ENCODE data around the gene RGS17.
A peak's percentile ranks its signal among the peaks of the same experiment; 100 is the strongest.
"Not testable (repeated sequence)": the region's sequence is repeated elsewhere in the genome, so short reads cannot be mapped to it uniquely, and the experiment has no call there.

RGS17 gene

GRCh38 chr6:153032255-153032882 is 98.7 kb downstream of the RGS17 start:
- no peak for DNase-seq (ENCODE audit: low spot score)

- DNase-seq (ENCODE audit: low spot score) = no peak
Measured at GRCh38 chr6:153031335-153031955, 99.6 kb downstream of the RGS17 start.

- DNase-seq (ENCODE audit: low spot score) = no peak
Measured at GRCh38 chr6:153028963-153029362, 102.1 kb downstream of the RGS17 start.

GRCh38 chr6:153028286-153028685 is 102.8 kb downstream of the RGS17 start:
- no peak for DNase-seq (ENCODE audit: low spot score)

- no peak for DNase-seq (ENCODE audit: low spot score)
Measured at GRCh38 chr6:153027480-153027879, 103.6 kb downstream of the RGS17 start.

GRCh38 chr6:153024709-153025017 is 106.4 kb downstream of the RGS17 start:
- DNase-seq (ENCODE audit: low spot score) = no peak

GRCh38 chr6:153023977-153024708 is 106.9 kb downstream of the RGS17 start:
- DNase-seq (ENCODE audit: low spot score) = peak; percentile 55

GRCh38 chr6:153018355-153018754 is 112.7 kb downstream of the RGS17 start:
- no peak for DNase-seq (ENCODE audit: low spot score)

GRCh38 chr6:153016846-153017245 is 114.2 kb downstream of the RGS17 start:
- no peak for DNase-seq (ENCODE audit: low spot score)

- DNase-seq (ENCODE audit: low spot score) = no peak
Measured at GRCh38 chr6:153015094-153015640, 115.9 kb downstream of the RGS17 start.

GRCh38 chr6:153013438-153013837 is 117.6 kb downstream of the RGS17 start:
- DNase-seq (ENCODE audit: low spot score) = no peak

- DNase-seq (ENCODE audit: low spot score) = no peak
Measured at GRCh38 chr6:153012856-153013255, 118.2 kb downstream of the RGS17 start.

- DNase-seq (ENCODE audit: low spot score) = no peak
Measured at GRCh38 chr6:153003366-153003690, 127.8 kb downstream of the RGS17 start.

GRCh38 chr6:153002613-153003365 is 128.3 kb downstream of the RGS17 start, which contains the start of gene MTRF1L:
MTRF1L (minus strand) TSS chr6:153002709; CDS start chr6:153002685, 24 bp downstream.
- DNase-seq (ENCODE audit: low spot score) = peak; percentile 83

- no peak for DNase-seq (ENCODE audit: low spot score)
Measured at GRCh38 chr6:153001767-153002612, 129.1 kb downstream of the RGS17 start.

- DNase-seq (ENCODE audit: low spot score) = not testable (repeated sequence)
Measured at GRCh38 chr6:153000790-153001189, 130.3 kb downstream of the RGS17 start.

GRCh38 chr6:153000243-153000642 is 130.8 kb downstream of the RGS17 start:
- no peak for DNase-seq (ENCODE audit: low spot score)

- DNase-seq (ENCODE audit: low spot score) = not testable (repeated sequence)
Measured at GRCh38 chr6:152999538-152999937, 131.5 kb downstream of the RGS17 start.

GRCh38 chr6:152993847-152994246 is 137.2 kb downstream of the RGS17 start:
- DNase-seq (ENCODE audit: low spot score) = no peak

- no peak for DNase-seq (ENCODE audit: low spot score)
Measured at GRCh38 chr6:152993431-152993830, 137.7 kb downstream of the RGS17 start.

GRCh38 chr6:152986978-152987377 is 144.1 kb downstream of the RGS17 start:
- no peak for DNase-seq (ENCODE audit: low spot score)
